Testis (tissue), 3 donors: ENCODE data around the gene FBXL7. TPM values are rescaled to one million over a fixed set of nuclear protein-coding genes. Genes with fewer than 3 reads are reported as not detected.

ENCODE experiments used
- DNase-seq: peaks from one replicate; pipeline ENCODE4 v3.0.0-alpha.2; 2019
- H3K27ac ChIP-seq, 2 donors: fragments of 200-600 bp; sonication (generic); one replicate each; pipeline ENCODE4 v1.5.1; 2019
- H3K27me3 ChIP-seq: fragments of 200-600 bp; sonication (generic); one replicate; pipeline ENCODE4 v1.5.1; 2019
- H3K36me3 ChIP-seq: fragments of 200-600 bp; sonication (generic); one replicate; pipeline ENCODE4 v1.5.1; 2017; ENCODE audit warnings: low read depth; ENCODE audit errors: missing control alignments
- H3K4me1 ChIP-seq: fragments of 200-600 bp; sonication (generic); one replicate; pipeline ENCODE4 v1.5.1; 2019
- H3K4me3 ChIP-seq, 2 donors: fragments of 200-600 bp; sonication (generic); one replicate each; pipeline ENCODE4 v1.5.1; 2017 to 2019
- H3K9me3 ChIP-seq: fragments of 200-600 bp; sonication (generic); one replicate; pipeline ENCODE4 v1.5.1; 2017
- CTCF ChIP-seq, 3 experiments: fragments of 450-650 bp in 2 of 3; fragments of 200-600 bp in 1 of 3; sonication (generic) in 1 of 3; IDR thresholded peaks; one replicate each; pipeline ENCODE4 v1.5.1; 2016 to 2019; ENCODE audit warnings: antibody characterized with exemption in 3 of 3, mild to moderate bottlenecking in 2 of 3, moderate library complexity in 1 of 3
- POLR2A ChIP-seq: fragments of 450-650 bp; IDR thresholded peaks from one replicate; pipeline ENCODE4 v1.6.1; 2017; ENCODE audit warnings: antibody characterized with exemption, mild to moderate bottlenecking, moderate library complexity
- WGBS, 2 donors: methylation state at CpG; one replicate each; pipeline ENCODE4 v1.1.5; 2018; 5-methylcytosine and 5-hydroxymethylcytosine counted together
- intact Hi-C: fragments of 100-400 bp; cut with DNase I; formaldehyde crosslinking; loops from one replicate; pipeline ENCODE4 v1.15.1; 2023; ENCODE audit warnings: low total_unique reads
- polyA plus RNA-seq: library from polyadenylated mRNA; stranded (reverse); fragments of 350-450 nt; fragmentation: Illumina TruSeq; extraction: RNeasy Lipid Tissue Mini Kit (QIAGEN cat#74804); gene quantifications from one replicate; pipeline ENCODE4 v1.2.3, GENCODE V29; 2014; ENCODE audit warnings: low read depth, low replicate concordance; ENCODE audit not compliant: insufficient read depth
- total RNA-seq, 2 donors: library from RNA; depleted of rRNA; stranded (reverse); fragments of >200 nt; gene quantifications; one replicate each; pipeline ENCODE4 v1.2.3, GENCODE V29; 2016

Gene FBXL7
- total and polyA plus RNA-seq, 3 donors from 2014 or later = 9.8 to 17.3 (median 15.2) TPM

GRCh38 chr5:15927710-15928380, 427.9 kb downstream of the FBXL7 start:
- no peaks in the 10 kb centered on the region for H3K27me3 ChIP-seq
- no peaks in the 10 kb centered on the region for H3K4me1 ChIP-seq
- intact Hi-C loops = no loop called here
- H3K4me3 ChIP-seq = peak overlapping the region in 1 of 2 donors; percentile 7
- no peaks in the 10 kb centered on the region for H3K36me3 ChIP-seq
- TF ChIP-seq CTCF (IDR thresholded peaks at IDR 0.05) (no peak), POLR2A (no peak)
- no peak overlapping the region for H3K27ac ChIP-seq
- peak; percentile 43 for DNase-seq
- no peaks in the 10 kb centered on the region for H3K9me3 ChIP-seq
- 60 to 80% methylated on average over 11 to 25 of the region's 38 CpGs for WGBS, 2 donors

GRCh38 chr5:15929611-15930263, 429.8 kb downstream of the FBXL7 start:
- WGBS, 2 donors = 59 to 61% methylated on average over 11 of the region's 11 CpGs
- H3K9me3 ChIP-seq = no peaks in the 10 kb centered on the region
- H3K4me3 ChIP-seq = no peak overlapping the region
- no peak overlapping the region for H3K27ac ChIP-seq
- no peaks in the 10 kb centered on the region for H3K36me3 ChIP-seq
- intact Hi-C loops = no loop called here
- no peaks in the 10 kb centered on the region for H3K4me1 ChIP-seq
- H3K27me3 ChIP-seq = no peaks in the 10 kb centered on the region
- TF ChIP-seq POLR2A = no peak
- TF ChIP-seq CTCF (IDR thresholded peaks at IDR 0.05) = no peak
- DNase-seq = no peak

DNA sequence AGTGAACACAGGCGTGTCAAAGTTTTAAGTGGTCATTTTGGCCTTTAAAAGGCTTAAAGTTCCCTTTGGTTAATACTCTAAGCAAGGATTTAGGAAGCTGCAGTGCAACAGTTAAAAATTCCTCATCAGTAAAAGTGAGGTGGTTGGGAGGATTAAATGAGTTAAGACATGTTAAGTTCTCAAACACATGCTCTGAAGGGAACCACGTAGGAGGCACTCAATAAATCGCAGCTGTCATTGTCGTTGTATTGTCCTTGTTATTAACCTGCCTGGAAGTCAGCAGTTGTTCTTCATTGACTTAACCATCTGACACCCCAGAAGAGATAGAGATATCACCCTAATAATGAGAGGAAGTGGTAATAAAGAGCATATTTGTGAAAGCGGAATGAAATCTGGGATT, 432.1 kb downstream of the FBXL7 start:
- intact Hi-C loops = no loop called here
- no peak overlapping the region for H3K27ac ChIP-seq
- no peaks in the 10 kb centered on the region for H3K36me3 ChIP-seq
- no peak overlapping the region for H3K4me3 ChIP-seq
- DNase-seq = no peak
- TF ChIP-seq POLR2A (no peak), CTCF (IDR thresholded peaks at IDR 0.05) (no peak)
- H3K4me1 ChIP-seq = peaks cover 3% of the 10 kb centered on the region
- H3K9me3 ChIP-seq = no peaks in the 10 kb centered on the region
- no peaks in the 10 kb centered on the region for H3K27me3 ChIP-seq
- WGBS, 2 donors = 73 to 89% methylated on average over 5 of the region's 5 CpGs

- Histone ChIP-seq H3K4me3 (no peak overlapping the region), H3K27me3 (no peaks in the 10 kb centered on the region), H3K36me3 (no peaks in the 10 kb centered on the region), H3K4me1 (peaks cover 8% of the 10 kb centered on the region), H3K9me3 (no peaks in the 10 kb centered on the region), H3K27ac (no peak overlapping the region)
- intact Hi-C loops = no loop called here
- TF ChIP-seq POLR2A (no peak), CTCF (IDR thresholded peaks at IDR 0.05) (no peak)
- WGBS, 2 donors = 64 to 68% methylated on average over 13 of the region's 13 CpGs
- peak; percentile 22 for DNase-seq
These were observed 433.6 kb downstream of the FBXL7 start for GRCh38 chr5:15933259-15934207.
